Hepatocyte (in vitro differentiated cells): ENCODE data around the gene SLC43A2.

Experiments used
- CTCF ChIP-seq: fragments of 200-600 bp; sonication (generic); IDR thresholded peaks from 2 replicates; pipeline ENCODE4 v1.5.1; 2016; ENCODE audit warnings: antibody characterized with exemption, mild to moderate bottlenecking; ENCODE audit not compliant: poor library complexity
- EZH2 ChIP-seq: fragments of 200-600 bp; sonication (generic); IDR thresholded peaks from 2 replicates; pipeline ENCODE4 v1.6.1; 2016; ENCODE audit warnings: antibody characterized with exemption, mild to moderate bottlenecking, borderline replicate concordance
- EZH2phosphoT487 ChIP-seq: fragments of 200-600 bp; sonication (generic); IDR thresholded peaks from one replicate; pipeline ENCODE4 v1.6.1; 2018; ENCODE audit warnings: antibody characterized with exemption, mild to moderate bottlenecking, low read depth, moderate library complexity; ENCODE audit not compliant: unreplicated experiment, severe bottlenecking

DNA sequence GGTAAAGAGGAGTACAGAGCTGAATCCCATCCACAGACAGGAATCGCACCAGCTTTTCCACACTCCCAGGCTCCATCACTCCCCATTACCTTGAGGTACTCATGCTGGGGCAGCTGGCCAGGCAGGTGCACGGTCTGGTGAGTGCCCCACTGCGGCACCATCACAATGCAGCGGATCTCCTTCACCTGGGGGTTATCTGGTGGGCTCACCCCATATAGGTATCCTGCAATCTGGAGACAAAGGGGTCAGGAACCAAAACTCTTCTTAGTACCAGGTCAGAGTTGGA is 22.9 kb upstream of the SLC43A2 start:
- TF ChIP-seq CTCF (no peak), EZH2 (no peak), EZH2phosphoT487 (no peak)
